CD4-positive, alpha-beta memory T cell (primary cell): Measurements from ENCODE around the gene TMEM59L. TPM values are rescaled to one million over a fixed set of nuclear protein-coding genes. Genes with fewer than 3 reads are reported as not detected.
A peak's percentile ranks its signal among the peaks of the same experiment; 100 is the strongest.
"Not testable (repeated sequence)": the region's sequence is repeated elsewhere in the genome, so short reads cannot be mapped to it uniquely, and the experiment has no call there.

ENCODE experiments used
- CTCF ChIA-PET: fragments of 350-600 bp; sonication (Branson Sonifier 250); formaldehyde crosslinking; loops from one replicate; lab custom pipeline; 2021; ENCODE audit warnings: inconsistent platforms; ENCODE audit not compliant: partially characterized antibody; lab: Charles Lee
- POLR2A ChIA-PET: fragments of 350-600 bp; sonication (Branson Sonifier 250); formaldehyde crosslinking; loops from one replicate; lab custom pipeline; 2021; ENCODE audit not compliant: partially characterized antibody; lab: Charles Lee
- DNase-seq, 5 donors: peaks; one replicate each; pipeline versions ENCODE4 v3.0.0 to v3.0.0-alpha.2; 2020 to 2022; ENCODE audit warnings: mixed read lengths in 1 of 5
- H3K27ac ChIP-seq: one replicate; pipeline ENCODE4 v1.7.0; 2013; ENCODE audit warnings: low read depth, low read length
- H3K27me3 ChIP-seq: 2 replicates; pipeline ENCODE4 v1.7.0; 2013; ENCODE audit warnings: mild to moderate bottlenecking, low read length, moderate library complexity; ENCODE audit not compliant: insufficient read depth
- H3K36me3 ChIP-seq: 2 replicates; pipeline ENCODE4 v1.7.0; 2013; ENCODE audit warnings: mild to moderate bottlenecking, low read length, moderate library complexity; ENCODE audit not compliant: insufficient read depth
- H3K4me1 ChIP-seq: 2 replicates; pipeline ENCODE4 v1.7.0; 2013; ENCODE audit warnings: mild to moderate bottlenecking, low read length, moderate library complexity; ENCODE audit not compliant: insufficient read depth
- H3K4me3 ChIP-seq, 2 donors: one replicate each; pipeline ENCODE4 v1.7.0; 2013; ENCODE audit warnings: low read length in 2 of 2, mild to moderate bottlenecking in 1 of 2
- H3K9me3 ChIP-seq, 2 donors: one replicate each; pipeline ENCODE4 v1.7.0; 2013; ENCODE audit warnings: low read length in 2 of 2, control low read depth in 1 of 2; ENCODE audit not compliant: control insufficient read depth in 1 of 2
- H3K27ac Mint-ChIP-seq, 7 donors: one replicate each; pipeline ENCODE4 v1.8.0; 2020 to 2021; ENCODE audit warnings: mixed read lengths in 7 of 7, mild to moderate bottlenecking in 6 of 7, inconsistent platforms in 3 of 7, moderate library complexity in 3 of 7
- H3K27me3 Mint-ChIP-seq, 2 donors: one replicate each; pipeline ENCODE4 v1.8.0; 2020 to 2021; ENCODE audit warnings: mixed read lengths in 2 of 2
- H3K36me3 Mint-ChIP-seq, 2 donors: one replicate each; pipeline ENCODE4 v1.8.0; 2020 to 2021; ENCODE audit warnings: mixed read lengths in 2 of 2, inconsistent platforms in 1 of 2, mild to moderate bottlenecking in 1 of 2
- H3K4me1 Mint-ChIP-seq, 4 donors: one replicate each; pipeline ENCODE4 v1.8.0; 2020 to 2021; ENCODE audit warnings: mixed read lengths in 4 of 4, mild to moderate bottlenecking in 1 of 4
- H3K4me3 Mint-ChIP-seq, 8 donors: one replicate each; pipeline ENCODE4 v1.8.0; 2020 to 2021; ENCODE audit warnings: mixed read lengths in 8 of 8, mild to moderate bottlenecking in 7 of 8, moderate library complexity in 6 of 8, inconsistent platforms in 3 of 8
- H3K9me3 Mint-ChIP-seq, 8 donors: one replicate each; pipeline ENCODE4 v1.8.0; 2020 to 2021; ENCODE audit warnings: mixed read lengths in 8 of 8, mild to moderate bottlenecking in 5 of 8, inconsistent platforms in 3 of 8, moderate library complexity in 1 of 8
- intact Hi-C: fragments of 100-400 bp; cut with micrococcal nuclease; formaldehyde crosslinking; loops from one replicate; pipeline ENCODE4 v1.15.1; 2023
- polyA plus RNA-seq, 2 donors: library from polyadenylated mRNA; unstranded; fragments of 300-500 nt; fragmentation: Illumina TruSeq; gene quantifications; one replicate each; pipeline ENCODE4 v1.2.3, GENCODE V29; 2021
- total RNA-seq, 2 experiments: library from RNA; stranded (reverse); gene quantifications; one replicate each; pipeline ENCODE4 v1.2.3, GENCODE V29; 2021

Gene TMEM59L
- total and polyA plus RNA-seq, 4 experiments from 2014 or later = not detected

DNA sequence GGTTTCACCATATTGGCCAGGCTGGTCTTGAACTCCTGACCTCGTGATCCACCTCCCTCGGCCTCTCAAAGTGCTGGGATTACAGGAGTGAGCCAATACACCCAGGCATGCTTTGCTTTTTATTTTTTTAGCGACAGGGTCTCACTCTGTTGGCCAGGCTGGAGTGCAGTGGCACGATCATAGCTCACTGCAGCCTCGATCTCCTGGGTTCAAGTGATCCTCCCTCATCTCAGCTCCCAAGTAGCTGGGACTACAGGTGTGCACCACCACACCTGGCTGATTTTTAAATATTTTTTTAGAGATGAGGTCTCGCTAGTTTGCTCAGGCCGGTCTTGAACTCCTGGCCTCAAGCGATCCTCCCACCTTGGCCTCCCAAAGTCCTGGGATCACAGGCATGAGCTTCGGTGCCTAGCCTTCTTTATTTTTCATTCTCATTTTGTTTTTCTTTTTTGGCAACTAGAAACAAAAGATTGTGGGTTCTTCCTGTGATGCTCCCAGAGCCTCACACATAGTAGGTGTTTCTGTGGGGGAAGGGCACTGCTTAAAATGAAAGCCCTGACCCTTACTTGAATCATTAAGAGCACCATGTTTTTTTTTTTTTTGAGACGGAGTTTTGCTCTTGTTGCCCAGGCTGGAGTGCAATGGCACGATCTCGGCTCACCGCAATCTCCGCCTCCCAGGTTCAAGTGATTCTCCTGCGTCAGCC, 11.8 kb upstream of the TMEM59L start:
- H3K4me3 Mint-ChIP-seq, intact Hi-C loops, H3K4me1 ChIP-seq, H3K36me3 Mint-ChIP-seq, H3K9me3 Mint-ChIP-seq, H3K36me3 ChIP-seq, H3K27ac ChIP-seq, POLR2A ChIA-PET, H3K4me3 ChIP-seq, DNase-seq, H3K27ac Mint-ChIP-seq, H3K9me3 ChIP-seq: not testable (repeated sequence)
- Mint-ChIP-seq H3K4me1 (peaks cover 6 to 21% (median 12%) of the 10 kb centered on the region in 4 donors), H3K27me3 (peaks cover 22 to 25% of the 10 kb centered on the region in 2 donors)
- peaks cover 24% of the 10 kb centered on the region for H3K27me3 ChIP-seq
- CTCF ChIA-PET = interaction anchor here (1.2 to 2.3 kb wide), 2 partner anchors 12 to 246 kb away, joined by 3 to 8 read pairs; no protein-coding TSS in a partner anchor

DNA sequence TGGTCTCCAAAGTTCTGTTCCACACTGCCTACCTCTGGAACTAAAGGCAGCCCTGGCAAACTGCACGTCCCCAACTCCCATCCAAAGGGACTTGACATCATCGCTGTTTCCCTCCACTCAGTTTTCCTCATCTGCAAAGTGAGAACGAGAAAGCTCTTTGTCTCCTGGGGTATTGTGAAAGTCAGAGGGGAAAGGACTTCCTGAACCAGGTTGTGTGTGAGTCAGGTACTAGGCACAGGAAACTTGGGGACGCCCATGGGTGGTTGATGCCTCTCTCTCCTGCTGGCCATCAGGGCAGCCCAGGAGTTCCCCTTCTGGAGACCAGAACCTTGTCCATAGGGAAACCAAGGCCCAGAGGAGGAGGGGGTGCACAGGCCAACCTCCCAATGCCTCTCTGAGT, 10.8 kb upstream of the TMEM59L start:
- Mint-ChIP-seq H3K27me3 (peaks cover 22 to 25% of the 10 kb centered on the region in 2 donors), H3K36me3 (no peaks in the 10 kb centered on the region), H3K27ac (no peak overlapping the region), H3K4me1 (peaks cover 5 to 18% (median 11%) of the 10 kb centered on the region in 4 donors), H3K4me3 (no peak overlapping the region), H3K9me3 (peaks cover 0 to 2% (median 0%) of the 10 kb centered on the region in 8 donors)
- no peaks in the 10 kb centered on the region for H3K9me3 ChIP-seq
- H3K36me3 ChIP-seq = no peaks in the 10 kb centered on the region
- H3K4me3 ChIP-seq = no peak overlapping the region
- no peak for DNase-seq
- intact Hi-C loops = no loop called here
- no peaks in the 10 kb centered on the region for H3K4me1 ChIP-seq
- CTCF ChIA-PET = interaction anchor here (1.3 kb wide), 1 partner anchor 13 kb away, joined by 3 read pairs; the partner anchor contains the start of gene REX1BD
- POLR2A ChIA-PET = no interaction called here
- H3K27me3 ChIP-seq = peaks cover 24% of the 10 kb centered on the region
- H3K27ac ChIP-seq = no peak overlapping the region

DNA sequence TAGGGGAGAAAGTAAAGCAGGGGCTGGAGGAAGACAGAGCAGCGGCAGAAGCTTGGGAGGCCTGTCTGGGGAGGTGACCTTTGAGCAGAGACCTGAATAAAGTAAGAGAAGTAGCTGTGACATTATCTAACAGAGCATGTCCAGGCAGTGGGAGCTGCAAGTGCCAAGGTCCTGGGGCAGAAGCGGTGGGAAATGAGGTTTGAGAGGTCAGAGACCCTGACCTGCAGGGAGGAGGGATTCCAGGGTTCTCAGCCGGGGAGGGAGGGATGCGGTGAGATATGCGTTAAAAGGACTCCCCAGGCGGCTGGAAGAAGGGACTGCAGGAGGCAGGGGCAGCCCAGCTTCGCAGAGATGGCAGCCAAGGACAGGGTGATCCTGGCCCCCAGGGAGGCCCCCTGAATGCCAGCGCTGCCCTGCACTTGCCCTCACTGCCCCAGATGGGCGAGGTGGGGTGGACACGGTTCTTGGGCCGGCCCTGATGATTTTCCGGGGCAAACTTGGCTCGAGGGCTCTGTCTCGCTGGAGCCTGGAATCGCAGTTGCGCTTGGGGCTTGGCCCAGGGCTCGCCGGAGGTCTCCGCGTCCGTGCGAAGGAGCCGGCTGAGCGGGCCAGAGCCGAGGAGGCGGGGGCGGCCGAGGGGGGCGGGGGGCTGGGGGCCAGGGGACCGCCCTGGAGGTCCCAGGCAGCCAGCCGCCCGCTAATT, 9.3 kb upstream of the TMEM59L start:
- Histone ChIP-seq H3K4me1 (no peaks in the 10 kb centered on the region), H3K4me3 (no peak overlapping the region), H3K36me3 (no peaks in the 10 kb centered on the region), H3K9me3 (no peaks in the 10 kb centered on the region), H3K27ac (no peak overlapping the region), H3K27me3 (peaks cover 32% of the 10 kb centered on the region)
- H3K9me3 Mint-ChIP-seq = peaks cover 0 to 2% (median 0%) of the 10 kb centered on the region in 8 donors
- CTCF ChIA-PET = interaction anchor here (1.3 kb wide), 1 partner anchor 15 kb away, joined by 3 read pairs; the partner anchor contains the start of gene REX1BD
- H3K4me3 Mint-ChIP-seq = peak overlapping the region in 2 of 8 donors; percentile 31 to 63
- peaks cover 6 to 23% (median 15%) of the 10 kb centered on the region in 4 donors for H3K4me1 Mint-ChIP-seq
- peak overlapping the region in 1 of 7 donors; percentile 13 for H3K27ac Mint-ChIP-seq
- H3K36me3 Mint-ChIP-seq = no peaks in the 10 kb centered on the region
- DNase-seq = peak in 1 of 5 donors; percentile 61
- H3K27me3 Mint-ChIP-seq = peaks cover 30 to 32% of the 10 kb centered on the region in 2 donors
- intact Hi-C loops = no loop called here
- POLR2A ChIA-PET = no interaction called here

DNA sequence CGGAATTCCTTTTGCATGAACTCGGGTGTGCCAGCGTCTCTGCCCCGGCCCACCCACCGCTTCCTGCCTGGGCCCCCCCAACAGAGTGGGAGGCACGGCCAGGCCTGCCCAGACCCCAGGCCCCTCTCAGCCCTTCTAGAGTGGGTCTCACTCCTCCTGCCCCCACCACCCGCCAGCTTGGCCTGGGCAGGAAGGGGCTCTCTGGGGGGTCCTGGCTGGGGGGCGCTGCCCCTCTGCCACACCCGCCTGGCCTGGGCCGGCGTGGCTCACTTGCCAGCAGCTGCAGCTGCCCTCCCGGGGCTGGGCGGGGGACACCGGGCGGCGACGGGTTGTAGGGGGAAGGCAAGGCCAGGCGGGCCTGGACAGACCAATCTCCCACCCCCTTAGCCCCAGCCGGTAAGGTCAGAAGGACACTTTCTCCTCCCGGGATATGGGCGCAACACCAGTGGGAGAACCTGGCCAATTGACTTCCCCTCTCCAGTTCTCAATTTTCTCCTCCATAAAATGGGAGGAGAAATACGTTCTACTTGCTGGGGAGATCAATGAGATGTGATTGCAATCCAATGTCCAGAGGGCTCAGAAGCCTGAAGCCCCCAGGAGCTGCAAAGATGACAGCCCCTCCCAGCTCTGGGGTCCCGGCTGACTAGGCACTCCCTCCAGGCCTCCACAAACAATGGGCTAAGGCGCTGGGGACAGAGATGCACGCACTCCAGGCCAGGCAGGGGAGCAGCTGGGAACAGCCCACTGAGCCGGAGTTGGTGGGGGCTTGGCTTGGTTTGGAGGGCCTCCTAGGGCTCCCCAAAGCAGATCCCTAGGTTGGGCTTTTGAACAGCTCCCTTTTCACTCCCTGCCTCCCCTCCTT, 8.5 kb upstream of the TMEM59L start:
- Mint-ChIP-seq H3K27ac (no peak overlapping the region), H3K27me3 (peaks cover 38 to 40% of the 10 kb centered on the region in 2 donors), H3K36me3 (no peaks in the 10 kb centered on the region), H3K4me3 (no peak overlapping the region), H3K9me3 (peaks cover 0 to 2% (median 0%) of the 10 kb centered on the region in 8 donors), H3K4me1 (peaks cover 7 to 31% (median 18%) of the 10 kb centered on the region in 4 donors)
- H3K27ac ChIP-seq = no peak overlapping the region
- H3K36me3 ChIP-seq = no peaks in the 10 kb centered on the region
- CTCF ChIA-PET = no interaction called here
- no peaks in the 10 kb centered on the region for H3K9me3 ChIP-seq
- POLR2A ChIA-PET = interaction anchor here (1.4 kb wide), 1 partner anchor 9 kb away, joined by 3 read pairs; the partner anchor contains the start of gene TMEM59L
- intact Hi-C loops = no loop called here
- H3K4me3 ChIP-seq = no peak overlapping the region
- peaks cover 39% of the 10 kb centered on the region for H3K27me3 ChIP-seq
- no peak for DNase-seq
- H3K4me1 ChIP-seq = no peaks in the 10 kb centered on the region

DNA sequence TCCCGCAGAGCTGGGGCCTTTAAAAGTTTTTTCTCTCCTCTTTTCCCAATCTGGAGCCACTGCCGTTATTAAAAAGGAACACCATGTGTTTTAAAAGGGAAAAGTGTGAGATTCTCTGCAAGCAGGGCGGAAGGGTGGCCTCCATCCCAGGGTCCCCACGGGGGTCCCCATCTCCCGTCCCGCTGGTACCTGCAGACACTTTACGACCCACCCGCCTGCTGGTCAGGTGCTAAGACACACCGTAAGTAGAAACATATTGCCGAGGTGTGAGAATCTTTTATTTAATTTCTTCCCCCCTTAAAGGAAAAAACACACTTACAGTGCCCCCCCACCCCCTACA, 7.9 kb upstream of the TMEM59L start:
- CTCF ChIA-PET = no interaction called here
- peak overlapping the region in 1 of 8 donors; percentile 68 for H3K4me3 Mint-ChIP-seq
- H3K4me1 Mint-ChIP-seq = peaks cover 7 to 37% (median 18%) of the 10 kb centered on the region in 4 donors
- H3K27ac Mint-ChIP-seq = no peak overlapping the region
- H3K27ac ChIP-seq = no peak overlapping the region
- H3K27me3 ChIP-seq = peaks cover 44% of the 10 kb centered on the region
- H3K36me3 Mint-ChIP-seq = no peaks in the 10 kb centered on the region
- DNase-seq = no peak
- intact Hi-C loops = no loop called here
- no peaks in the 10 kb centered on the region for H3K9me3 ChIP-seq
- peaks cover 0 to 2% (median 0%) of the 10 kb centered on the region in 8 donors for H3K9me3 Mint-ChIP-seq
- H3K4me3 ChIP-seq = no peak overlapping the region
- H3K36me3 ChIP-seq = no peaks in the 10 kb centered on the region
- POLR2A ChIA-PET = interaction anchor here (1.4 kb wide), 1 partner anchor 9 kb away, joined by 3 read pairs; the partner anchor contains the start of gene TMEM59L
- H3K27me3 Mint-ChIP-seq = peaks cover 41 to 44% of the 10 kb centered on the region in 2 donors
- H3K4me1 ChIP-seq = no peaks in the 10 kb centered on the region

DNA sequence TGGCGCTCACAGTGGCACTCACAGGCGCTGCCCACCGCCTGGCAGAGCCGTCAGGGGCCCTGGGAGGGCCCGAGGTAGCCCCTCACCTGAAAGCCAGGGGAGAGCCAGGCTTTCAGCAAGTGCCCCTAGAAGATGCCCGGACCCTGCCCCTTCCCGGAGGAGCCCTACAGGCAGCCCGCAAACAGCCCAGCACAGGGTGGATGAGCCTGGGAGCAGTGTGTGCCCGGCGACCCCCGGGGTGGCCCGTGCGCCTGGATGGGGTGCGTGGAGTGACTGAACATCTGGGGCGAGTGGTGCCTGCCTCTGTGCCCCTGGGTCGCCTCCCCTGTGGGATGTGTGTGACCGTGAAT, 7.5 kb upstream of the TMEM59L start:
- no peak overlapping the region for H3K27ac ChIP-seq
- no peaks in the 10 kb centered on the region for H3K9me3 ChIP-seq
- intact Hi-C loops = no loop called here
- ChIA-PET POLR2A (interaction anchor here (1.4 kb wide), 1 partner anchor 8 kb away, joined by 3 read pairs; the partner anchor contains the start of gene TMEM59L), CTCF (no interaction called here)
- H3K27me3 ChIP-seq = peaks cover 48% of the 10 kb centered on the region
- no peaks in the 10 kb centered on the region for H3K36me3 Mint-ChIP-seq
- H3K4me1 ChIP-seq = no peaks in the 10 kb centered on the region
- H3K36me3 ChIP-seq = no peaks in the 10 kb centered on the region
- H3K4me3 Mint-ChIP-seq = peak overlapping the region in 7 of 8 donors; percentile 2 to 68 (median 55)
- H3K4me3 ChIP-seq = no peak overlapping the region
- no peak overlapping the region for H3K27ac Mint-ChIP-seq
- peaks cover 0 to 2% (median 0%) of the 10 kb centered on the region in 8 donors for H3K9me3 Mint-ChIP-seq
- peaks cover 7 to 37% (median 18%) of the 10 kb centered on the region in 4 donors for H3K4me1 Mint-ChIP-seq
- peaks cover 38 to 47% of the 10 kb centered on the region in 2 donors for H3K27me3 Mint-ChIP-seq
- no peak for DNase-seq
